ENCODE data around the gene RPS6KB2. TPM values are rescaled to one million over a fixed set of nuclear protein-coding genes. Genes with fewer than 3 reads are reported as not detected.

Gene RPS6KB2
- total and polyA plus RNA-seq, 2 of the 4 experiments (the other 2 are of a cell fraction): 50.7 to 58.4 TPM

GRCh38 chr11:67431346-67432249, 3.3 kb downstream of the RPS6KB2 start:
- H2BK15ac ChIP-seq (ENCODE audit: low read depth, low read length): no peak overlapping the region
- no peak overlapping the region for H2BK5ac ChIP-seq (ENCODE audit: low read depth, low read length, poor library complexity, severe bottlenecking)
- peaks cover 8% of the 10 kb centered on the region for H3K9me1 ChIP-seq (ENCODE audit: insufficient read depth, low read length)
- dilution Hi-C loops (cut with HindIII; ENCODE audit: low sequenced_read_pairs, unreplicated experiment): no loop called here
- ChIA-PET POLR2A (ENCODE audit: unreplicated experiment) (no interaction called here), CTCF (no interaction called here)
- no peak overlapping the region for H4K8ac ChIP-seq (ENCODE audit: low read depth in 2 of 2, low read length in 2 of 2)
- no peak overlapping the region for H2AFZ ChIP-seq (replicated peaks; ENCODE audit: low read length, poor library complexity)
- DNase-seq (no peak), ATAC-seq (ENCODE audit: low read depth) (no peak)
- WGBS, 2 experiments (ENCODE audit: extremely low coverage in 2 of 2, insufficient read length in 1 of 2): 93% methylated on average over 7 of the region's 24 CpGs; no CpG with 5 or more reads in 1 of the 2 experiments
- no peak overlapping the region for H4K91ac ChIP-seq (ENCODE audit: insufficient read depth, low read depth, low read length)
- H3K18ac ChIP-seq (ENCODE audit: low read depth, low read length): no peak overlapping the region
- no peaks in the 10 kb centered on the region for H3K9me3 ChIP-seq (ENCODE audit: control insufficient read depth, insufficient read depth, low read length)
- H3K4me3 ChIP-seq (ENCODE audit: insufficient read depth, low read depth, low read length): no peak overlapping the region
- H2AK5ac ChIP-seq (ENCODE audit: low read depth, low read length): no peak overlapping the region
- BruUV-seq (replicated peaks): no TSS peak
- H3K36me3 ChIP-seq (ENCODE audit: control insufficient read depth, insufficient read depth, low read length): peaks cover 30% of the 10 kb centered on the region
- no peak overlapping the region for H3K4ac ChIP-seq (ENCODE audit: low read depth, low read length)
- H3K27ac ChIP-seq (ENCODE audit: insufficient read depth, low read length): no peak overlapping the region
- in situ Hi-C loops (cut with MboI; ENCODE audit: low sequenced_read_pairs): no loop called here
- H3K27me3 ChIP-seq (ENCODE audit: control insufficient read depth, insufficient read depth, low read length): no peaks in the 10 kb centered on the region
- H3K4me1 ChIP-seq (ENCODE audit: control insufficient read depth, insufficient read depth, low read length): peaks cover 5% of the 10 kb centered on the region
- no peaks in the 10 kb centered on the region; the same call in 1 of the 2 replicates for H4K20me1 ChIP-seq (ENCODE audit: insufficient read depth, low read length)
- no peak overlapping the region for H4K5ac ChIP-seq (ENCODE audit: low read depth, low read length)
- H3K23ac ChIP-seq (ENCODE audit: low read depth, low read length): no peak overlapping the region
- H3K14ac ChIP-seq (replicated peaks; ENCODE audit: low read depth, low read length): no peak overlapping the region
- intact Hi-C loops (cut with micrococcal nuclease): no loop called here
- no peak overlapping the region for H2AK9ac ChIP-seq (replicated peaks; ENCODE audit: low read depth, low read length, poor library complexity)
- H2BK20ac ChIP-seq (ENCODE audit: low read depth, low read length): no peak overlapping the region
- H3K56ac ChIP-seq (ENCODE audit: extremely low read depth, insufficient read depth, low read length): no peak overlapping the region
- no peak overlapping the region for H3K4me2 ChIP-seq (ENCODE audit: low read depth, low read length)
- no peak overlapping the region for H3K9ac ChIP-seq (ENCODE audit: low read depth, low read length)
- peaks cover 11 to 29% of the 10 kb centered on the region in 2 experiments for H3K79me1 ChIP-seq (ENCODE audit: low read depth in 1 of 2, low read length in 2 of 2)
- H2BK120ac ChIP-seq (ENCODE audit: low read depth, low read length): no peak overlapping the region
- TF ChIP-seq CEBPB (IDR thresholded peaks at IDR 0.05; ENCODE audit: low read depth, low read length): no peak
- TF ChIP-seq USF2 (IDR thresholded peaks at IDR 0.05; ENCODE audit: low read depth, low read length): no peak
- no peak for TF ChIP-seq RCOR1 (IDR thresholded peaks at IDR 0.05; ENCODE audit: insufficient replicate concordance, low read length)
- TF ChIP-seq RAD21 (IDR thresholded peaks at IDR 0.05; ENCODE audit: low read length): no peak
- no peak for TF ChIP-seq NFE2L2 (IDR thresholded peaks at IDR 0.05; ENCODE audit: low read depth, low read length)
- no peak for TF ChIP-seq ELK1 (IDR thresholded peaks at IDR 0.05; ENCODE audit: borderline replicate concordance, low read depth, low read length)
- no peak for TF ChIP-seq SMC3 (IDR thresholded peaks at IDR 0.05; ENCODE audit: low read depth, low read length)
- no peak for TF ChIP-seq MAFK (IDR thresholded peaks at IDR 0.05; ENCODE audit: low read depth, low read length)
- TF ChIP-seq CHD1 (IDR thresholded peaks at IDR 0.05; ENCODE audit: low read depth, low read length): no peak
